ENCODE measurements around the gene COL18A1.

DNA sequence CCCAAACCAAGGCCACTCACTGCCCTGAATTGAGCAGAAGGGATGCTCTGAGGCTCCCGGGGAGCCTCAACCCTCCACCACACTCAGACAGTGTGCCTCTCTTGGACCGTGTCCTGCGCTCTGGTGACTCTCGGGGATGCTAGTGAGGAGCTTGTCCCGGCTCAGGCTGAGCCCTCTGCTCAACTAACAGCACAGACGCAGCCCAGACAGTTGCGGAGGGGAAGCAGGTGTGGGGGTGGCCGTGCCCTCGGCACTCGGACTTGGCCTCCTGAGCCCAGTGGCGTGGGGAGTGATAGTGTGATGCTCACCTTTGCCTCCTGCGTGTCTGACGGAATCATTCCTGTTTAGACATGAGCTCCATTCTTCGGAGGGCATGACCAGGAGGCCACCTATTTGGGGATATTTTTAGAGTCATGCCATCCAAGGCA, 152.7 kb downstream of the COL18A1 start:
- TF ChIP-seq, protein P1, sequence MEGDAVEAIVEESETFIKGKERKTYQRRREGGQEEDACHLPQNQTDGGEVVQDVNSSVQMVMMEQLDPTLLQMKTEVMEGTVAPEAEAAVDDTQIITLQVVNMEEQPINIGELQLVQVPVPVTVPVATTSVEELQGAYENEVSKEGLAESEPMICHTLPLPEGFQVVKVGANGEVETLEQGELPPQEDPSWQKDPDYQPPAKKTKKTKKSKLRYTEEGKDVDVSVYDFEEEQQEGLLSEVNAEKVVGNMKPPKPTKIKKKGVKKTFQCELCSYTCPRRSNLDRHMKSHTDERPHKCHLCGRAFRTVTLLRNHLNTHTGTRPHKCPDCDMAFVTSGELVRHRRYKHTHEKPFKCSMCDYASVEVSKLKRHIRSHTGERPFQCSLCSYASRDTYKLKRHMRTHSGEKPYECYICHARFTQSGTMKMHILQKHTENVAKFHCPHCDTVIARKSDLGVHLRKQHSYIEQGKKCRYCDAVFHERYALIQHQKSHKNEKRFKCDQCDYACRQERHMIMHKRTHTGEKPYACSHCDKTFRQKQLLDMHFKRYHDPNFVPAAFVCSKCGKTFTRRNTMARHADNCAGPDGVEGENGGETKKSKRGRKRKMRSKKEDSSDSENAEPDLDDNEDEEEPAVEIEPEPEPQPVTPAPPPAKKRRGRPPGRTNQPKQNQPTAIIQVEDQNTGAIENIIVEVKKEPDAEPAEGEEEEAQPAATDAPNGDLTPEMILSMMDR (conservative IDR thresholded peaks at IDR 0.05; ENCODE audit: low read length) = no peak
- TF ChIP-seq EZH2phosphoT487 (IDR thresholded peaks at IDR 0.05; ENCODE audit: borderline replicate concordance) = no peak

Measured in Loucy (cell line).